Measurements from ENCODE around the gene MYH2.

The MYH2 gene

DNA sequence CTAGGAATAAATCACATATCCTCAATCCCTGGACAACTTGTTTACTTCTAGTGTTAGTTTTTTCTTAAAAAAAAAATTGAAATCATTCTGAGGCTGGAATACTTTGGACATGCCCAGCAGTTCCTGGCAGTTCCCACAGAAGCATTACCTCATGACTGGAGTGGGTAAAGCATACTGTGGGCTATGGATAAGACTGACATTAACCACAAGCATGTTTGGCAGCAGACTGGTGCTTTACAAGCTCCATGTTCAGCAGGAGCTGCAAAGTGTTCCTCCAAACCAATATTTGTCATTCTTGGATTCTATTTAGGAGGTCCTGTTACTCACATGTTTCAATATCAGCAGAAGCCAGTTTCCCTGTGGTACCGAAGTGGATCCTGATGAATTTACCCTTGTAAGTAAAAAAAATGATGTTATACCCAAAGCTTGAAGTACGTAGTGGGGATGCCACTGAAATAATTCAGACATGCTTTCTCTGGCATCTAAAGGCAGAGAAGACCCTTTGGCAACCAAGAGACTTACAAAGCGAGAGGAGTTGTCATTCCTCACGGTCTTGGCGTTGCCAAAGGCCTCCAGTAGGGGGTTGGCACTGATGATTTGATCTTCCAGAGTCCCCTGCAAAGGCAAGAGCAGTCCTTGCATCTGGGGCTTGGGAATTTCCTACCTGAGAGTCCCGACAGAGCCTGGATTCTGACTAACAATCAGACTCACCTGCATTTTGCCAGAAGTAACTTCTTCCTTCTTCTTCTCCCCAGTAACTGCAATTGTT, 36.0 kb downstream of the MYH2 start:
- DNase-seq, result peak; percentile 14

DNA sequence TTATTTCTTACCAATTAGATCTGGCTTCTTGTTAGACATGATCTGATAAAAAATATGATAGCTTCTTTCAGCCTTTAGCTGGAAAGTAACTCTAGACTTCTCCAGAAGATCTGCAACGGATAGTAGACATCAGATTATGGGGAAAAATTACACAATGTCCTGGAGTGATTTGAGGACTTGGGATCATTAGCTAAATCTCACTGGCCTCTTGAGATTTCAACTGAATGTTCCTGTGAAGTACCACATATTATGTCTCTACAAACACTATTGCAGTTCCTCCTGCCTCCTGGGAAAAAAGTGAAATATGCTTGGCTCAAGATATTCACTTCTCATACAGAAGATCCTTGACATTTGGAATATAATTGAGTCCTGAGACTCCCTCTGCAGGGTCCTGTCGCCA, 36.6 kb downstream of the MYH2 start:
- DNase-seq, result no peak

DNA sequence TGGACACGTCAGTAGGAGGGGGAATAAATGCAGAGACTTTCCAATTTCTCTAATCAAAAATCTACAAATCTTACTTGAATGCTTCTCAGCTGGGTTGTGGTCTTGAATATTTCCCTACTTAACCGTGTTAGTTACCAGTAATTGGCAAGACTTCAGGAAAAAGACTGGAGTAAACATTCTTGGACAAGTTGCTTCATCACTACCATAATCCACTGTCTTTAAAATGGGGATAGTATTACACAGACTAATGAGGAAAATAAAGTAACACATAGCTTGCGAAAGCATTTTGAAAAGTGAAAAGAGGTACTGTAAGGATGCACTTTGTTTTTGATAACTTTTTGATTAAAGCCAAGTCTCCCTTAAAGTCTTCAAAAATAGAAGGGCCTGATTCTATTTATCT, 49.5 kb downstream of the MYH2 start:
- no peak for DNase-seq

DNA sequence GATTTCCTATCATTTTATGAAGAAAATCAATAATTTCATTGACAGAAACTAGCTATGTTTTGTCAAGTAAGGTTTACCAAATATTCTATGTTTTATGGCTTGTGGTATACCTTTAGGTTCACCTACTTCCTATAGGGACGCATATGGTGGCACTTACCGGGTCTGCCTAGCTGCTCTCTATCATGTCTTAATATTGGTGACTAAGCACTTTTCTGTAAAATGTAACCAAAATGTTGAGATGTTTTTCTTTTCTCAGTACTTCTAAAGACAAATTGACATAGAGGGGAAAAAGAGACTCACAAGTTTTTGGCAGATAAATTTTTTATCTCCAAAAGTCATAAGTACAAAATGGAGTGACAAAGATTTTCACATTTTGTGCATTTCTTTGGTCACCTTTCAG, 57.5 kb downstream of the MYH2 start:
- no peak for DNase-seq

DNA sequence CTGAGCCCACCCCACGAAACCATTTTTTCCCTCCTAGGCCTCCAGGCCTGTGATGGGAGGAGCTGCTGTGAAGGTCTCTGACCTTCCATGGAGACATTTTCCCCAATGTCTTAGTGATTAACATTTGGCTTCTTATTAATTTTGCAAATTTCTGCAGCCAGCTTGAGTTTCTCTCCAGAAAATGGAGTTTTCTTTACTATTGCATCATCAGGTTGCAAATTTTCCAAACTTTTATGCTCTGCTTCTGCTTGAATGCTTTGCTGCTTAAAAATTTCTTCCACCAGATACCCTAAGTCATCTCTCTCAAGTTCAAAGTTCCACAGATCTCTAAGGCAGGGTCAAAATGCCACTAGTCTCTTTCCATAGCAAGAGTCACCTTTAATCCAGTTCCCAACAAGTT, 67.2 kb downstream of the MYH2 start:
- no peak for DNase-seq

DNA sequence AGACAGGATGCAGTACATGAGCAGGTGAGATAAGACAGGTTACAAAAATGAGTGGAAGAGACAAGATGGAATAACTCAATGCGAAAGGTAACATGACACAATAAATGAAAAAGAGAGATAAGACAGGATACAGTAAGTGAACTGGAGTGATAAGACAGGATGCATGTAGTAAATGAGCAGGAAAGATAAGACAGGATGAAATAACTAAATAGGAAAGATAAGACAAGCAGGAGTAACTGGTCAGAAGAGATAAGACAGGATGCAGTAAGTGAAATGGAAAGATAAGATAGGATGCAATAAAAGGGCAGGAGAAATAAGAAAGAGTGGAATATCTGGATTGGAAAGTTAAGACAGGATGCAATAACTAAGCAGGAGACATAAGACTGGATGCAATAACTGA, 71.8 kb downstream of the MYH2 start:
- DNase-seq, result no peak

DNA sequence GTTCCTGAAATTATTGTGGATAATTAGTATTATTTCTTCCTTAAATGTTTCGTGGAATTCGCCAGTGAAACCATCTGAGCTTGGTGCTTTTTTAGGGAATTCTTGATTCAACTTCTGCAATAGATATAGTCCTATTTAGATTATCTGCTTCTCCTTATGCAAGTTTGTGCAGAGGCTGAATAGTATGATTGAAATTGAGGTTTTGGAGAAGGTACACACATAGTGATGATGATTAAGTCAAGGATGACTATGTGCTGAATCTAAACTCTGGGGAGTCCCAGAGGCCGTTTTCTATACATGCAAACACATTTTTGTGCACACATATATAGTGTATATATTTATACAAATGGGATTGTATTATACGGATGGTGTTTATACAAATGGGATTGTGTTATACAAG, 74.9 kb downstream of the MYH2 start:
- peak; percentile 37 for DNase-seq

DNA sequence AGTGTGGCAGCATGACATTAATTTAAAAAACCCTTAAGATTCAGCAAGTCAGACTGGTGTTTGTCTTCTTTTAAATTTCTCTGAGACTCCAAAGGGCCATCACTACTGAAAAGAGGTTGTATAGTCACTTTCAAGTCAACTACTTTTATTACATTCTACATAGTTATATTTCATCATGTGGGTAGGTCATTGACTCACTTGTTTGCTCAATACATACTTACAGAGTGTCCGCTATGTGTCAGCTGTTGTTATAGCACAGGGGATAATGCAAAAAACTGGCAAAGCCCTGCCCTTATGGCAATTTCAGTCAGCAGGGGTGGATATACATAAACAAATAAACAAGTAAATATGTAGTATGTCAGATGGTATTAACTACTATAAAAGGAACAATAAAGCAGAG, 77.6 kb downstream of the MYH2 start:
- peak; percentile 26 for DNase-seq
